Peyer's patch (tissue), 4 donors: Measurements from ENCODE around the gene GPR137B.

Source experiments
- CTCF ChIP-seq, 6 experiments: fragments of 450-650 bp in 4 of 6; fragments of 200-600 bp in 2 of 6; sonication (generic) in 1 of 6; IDR thresholded peaks; one replicate each; pipeline ENCODE4 v1.5.1; 2017 to 2019; ENCODE audit warnings: antibody characterized with exemption in 6 of 6, mild to moderate bottlenecking in 3 of 6, moderate library complexity in 1 of 6
- POLR2A ChIP-seq, 2 donors: fragments of 450-650 bp; IDR thresholded peaks; one replicate each; pipeline ENCODE4 v1.5.1; 2017; ENCODE audit warnings: antibody characterized with exemption in 2 of 2, mild to moderate bottlenecking in 2 of 2, moderate library complexity in 2 of 2

DNA sequence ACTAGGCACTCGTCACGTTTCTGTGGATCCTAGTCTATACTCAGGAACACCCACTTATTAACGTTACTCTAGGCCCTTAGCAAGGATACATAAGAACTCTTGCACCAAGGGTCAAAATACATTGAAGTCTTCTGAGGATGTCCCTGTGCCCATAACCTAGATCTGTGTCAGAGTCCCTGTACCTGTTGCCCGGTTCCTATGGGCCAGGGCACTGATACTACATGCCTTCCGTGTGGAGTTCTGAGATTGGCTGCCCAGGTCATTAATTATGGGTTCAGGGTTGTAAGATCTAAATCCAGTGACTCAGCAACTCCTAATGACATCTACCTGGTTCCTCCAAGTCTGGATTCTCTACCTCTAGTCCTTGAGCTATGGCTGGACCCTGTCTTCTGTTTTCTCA is 69.5 kb downstream of the GPR137B start:
- TF ChIP-seq CTCF (IDR thresholded peaks at IDR 0.05) = no peak
- TF ChIP-seq POLR2A (IDR thresholded peaks at IDR 0.05) = no peak
